HG02840 (cell line): Measurements from ENCODE around the gene APOBEC3F.
A peak's percentile ranks its signal among the peaks of the same experiment; 100 is the strongest.
"Not testable (repeated sequence)": the region's sequence is repeated elsewhere in the genome, so short reads cannot be mapped to it uniquely, and the experiment has no call there.

Source experiments
- ATAC-seq: cut with Tn5 transposase; IDR thresholded peaks from one replicate; pipeline ENCODE4 v1.9.1; 2021; ENCODE audit warnings: mild to moderate bottlenecking, moderate library complexity, moderate number of reproducible peaks; ENCODE audit not compliant: unreplicated experiment, low FRiP score

APOBEC3F gene

GRCh38 chr22:39068033-39068785 is 27.5 kb downstream of the APOBEC3F start:
- no peak for ATAC-seq

- ATAC-seq = no peak
Observed at GRCh38 chr22:39070186-39070585, 29.5 kb downstream of the APOBEC3F start.

- ATAC-seq = not testable (repeated sequence)
Observed at GRCh38 chr22:39072581-39072981, 31.9 kb downstream of the APOBEC3F start.

- no peak for ATAC-seq
Observed at GRCh38 chr22:39073981-39074380, 33.3 kb downstream of the APOBEC3F start.

- not testable (repeated sequence) for ATAC-seq
Observed at GRCh38 chr22:39076155-39077025, 35.7 kb downstream of the APOBEC3F start.

- ATAC-seq = peak; percentile 85
Observed at GRCh38 chr22:39077026-39077840, 36.6 kb downstream of the APOBEC3F start, which contains the start of gene APOBEC3G. Gene APOBEC3G, plus strand, starts transcription at chr22:39077275. Its CDS starts 87 bp downstream, at chr22:39077362.

- ATAC-seq = not testable (repeated sequence)
Observed at GRCh38 chr22:39077912-39078311, 37.2 kb downstream of the APOBEC3F start.

- no peak for ATAC-seq
Observed at GRCh38 chr22:39078329-39078728, 37.7 kb downstream of the APOBEC3F start.

GRCh38 chr22:39079054-39079637 is 38.5 kb downstream of the APOBEC3F start:
- ATAC-seq = not testable (repeated sequence)

GRCh38 chr22:39080052-39080762 is 39.5 kb downstream of the APOBEC3F start:
- no peak for ATAC-seq

GRCh38 chr22:39081016-39081415 is 40.4 kb downstream of the APOBEC3F start:
- no peak for ATAC-seq

- ATAC-seq = no peak
Observed at GRCh38 chr22:39081598-39081997, 40.9 kb downstream of the APOBEC3F start.

- ATAC-seq = no peak
Observed at GRCh38 chr22:39083212-39084165, 42.8 kb downstream of the APOBEC3F start.

- no peak for ATAC-seq
Observed at GRCh38 chr22:39084666-39085065, 44.0 kb downstream of the APOBEC3F start.

GRCh38 chr22:39087098-39087497 is 46.4 kb downstream of the APOBEC3F start:
- ATAC-seq = no peak

GRCh38 chr22:39087881-39088684 is 47.4 kb downstream of the APOBEC3F start:
- ATAC-seq = no peak

GRCh38 chr22:39088685-39089032 is 48.0 kb downstream of the APOBEC3F start:
- ATAC-seq = no peak

- no peak for ATAC-seq
Observed at GRCh38 chr22:39089928-39090327, 49.3 kb downstream of the APOBEC3F start.
